Measurements from ENCODE around the gene POC1B.

Gene POC1B

DNA sequence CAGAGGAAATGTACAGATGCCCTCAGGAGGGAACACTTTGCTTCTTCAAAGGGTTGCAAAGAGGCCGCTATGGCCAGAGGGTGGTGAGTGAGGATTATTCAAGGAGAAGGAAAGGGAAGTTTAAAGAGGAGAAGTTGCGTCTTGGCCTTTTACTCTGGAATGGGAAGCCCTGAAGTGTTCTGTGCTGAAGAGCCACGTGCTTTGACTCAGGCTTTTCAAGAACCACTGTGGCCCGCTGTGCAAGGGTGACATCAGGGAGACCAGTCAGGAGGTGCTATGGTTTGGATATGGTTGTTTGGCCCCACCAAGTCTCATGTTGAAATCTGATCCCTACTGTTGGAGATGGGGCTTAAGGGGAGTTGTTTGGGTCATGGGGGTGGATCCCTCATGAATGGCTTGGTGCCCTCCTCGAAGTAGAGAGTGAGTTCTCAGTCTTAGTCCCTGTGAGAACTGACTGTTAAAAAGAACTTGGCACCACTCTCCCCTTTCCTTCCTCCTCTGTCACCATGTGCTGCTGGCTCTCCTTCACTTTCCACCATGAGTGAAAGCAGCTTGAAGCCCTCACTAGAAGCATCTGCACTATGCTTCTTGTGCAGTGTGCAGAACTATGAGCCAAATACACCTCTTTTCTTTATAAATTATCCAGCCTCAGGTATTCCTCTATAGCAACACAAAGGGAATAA is 107.5 kb downstream of the POC1B start:
- no peak for DNase-seq (ENCODE audit: low read depth)

DNA sequence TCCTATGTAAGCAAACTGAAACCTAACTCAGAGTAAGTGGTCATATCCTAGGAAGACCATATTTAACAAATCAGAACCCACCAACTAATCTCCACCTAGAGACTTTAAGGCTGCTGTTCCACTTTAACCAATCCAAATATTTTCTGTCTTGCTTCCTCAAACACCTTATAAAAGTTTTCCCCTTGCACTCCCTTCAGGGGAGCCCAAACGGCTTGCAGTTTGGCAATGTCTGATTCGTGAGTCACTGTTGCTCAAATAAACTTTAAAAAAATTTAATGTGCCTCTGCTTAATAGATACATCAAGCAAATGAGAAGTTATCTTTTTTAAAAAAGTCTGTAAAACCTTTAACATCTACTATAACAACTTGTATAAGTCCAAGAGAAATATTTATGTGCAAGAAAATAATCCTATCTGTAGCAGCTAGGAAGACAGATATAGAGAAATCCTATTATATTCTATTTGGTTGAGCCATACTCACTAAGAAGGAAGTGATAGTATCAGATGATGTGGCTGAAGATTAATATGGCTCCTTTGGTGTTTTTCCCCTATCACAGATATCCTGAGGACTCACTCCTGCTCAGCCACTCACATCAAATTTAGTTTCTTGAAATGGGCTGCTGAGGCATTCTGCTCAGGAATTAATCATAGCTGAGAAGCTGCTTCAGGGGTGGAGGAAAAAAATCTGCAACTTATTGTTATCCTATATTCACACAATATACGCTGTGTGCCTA is 108.4 kb downstream of the POC1B start:
- no peak for DNase-seq (ENCODE audit: low read depth)

DNA sequence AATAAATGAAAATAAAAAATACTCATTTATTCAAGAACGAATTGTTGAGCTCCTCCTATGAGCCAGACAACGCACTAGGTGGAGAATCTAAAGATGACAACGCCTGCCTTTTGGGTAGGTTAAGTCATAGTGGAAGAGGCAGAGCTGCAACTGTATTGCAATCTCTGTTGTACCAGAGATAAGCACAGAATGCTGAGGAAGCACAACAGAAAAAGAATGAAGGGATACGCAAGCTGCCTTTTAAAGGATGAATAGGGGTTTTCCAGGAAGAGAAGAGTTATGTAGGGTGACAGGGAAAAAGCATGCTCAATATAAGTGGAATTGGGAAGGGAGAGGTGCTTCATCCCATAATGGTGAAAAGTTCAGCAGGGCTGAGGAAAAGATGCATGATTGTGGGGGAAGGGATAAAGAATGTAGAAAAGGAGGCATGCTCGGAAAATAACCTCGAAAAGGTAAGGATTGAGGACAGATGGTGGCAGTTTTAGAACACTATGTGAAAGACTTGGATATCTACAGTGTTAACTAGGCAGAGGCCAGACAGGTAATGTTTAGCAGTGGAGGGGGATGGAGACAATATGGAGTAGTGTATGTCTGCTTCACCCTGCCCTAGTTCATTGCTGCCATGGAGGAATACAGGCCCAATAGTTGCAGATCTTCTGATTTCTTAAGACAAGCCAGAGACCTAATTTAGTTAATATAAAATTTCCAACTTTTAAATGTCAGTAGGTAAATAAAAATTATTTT is 109.6 kb downstream of the POC1B start:
- no peak for DNase-seq (ENCODE audit: low read depth)

DNA sequence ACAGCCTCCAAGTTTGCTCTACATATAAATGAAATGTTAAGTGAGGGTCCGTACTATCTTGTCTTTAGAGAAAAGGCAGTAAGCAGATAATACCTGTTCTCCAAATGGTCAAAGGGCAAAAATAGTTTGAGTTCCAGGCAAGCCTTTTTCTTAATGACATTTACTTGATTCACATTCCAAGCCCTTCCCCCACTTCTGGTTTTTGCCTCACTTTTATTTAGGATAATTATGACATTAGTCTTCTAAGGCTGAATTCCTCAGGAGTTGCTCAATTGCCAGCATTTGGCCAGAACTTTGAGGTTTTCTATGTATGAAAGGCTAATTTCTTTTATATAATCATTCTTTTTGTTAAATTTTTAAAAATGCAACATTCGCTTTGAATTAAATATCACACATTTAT is 111.0 kb downstream of the POC1B start:
- DNase-seq (ENCODE audit: low read depth): no peak

DNA sequence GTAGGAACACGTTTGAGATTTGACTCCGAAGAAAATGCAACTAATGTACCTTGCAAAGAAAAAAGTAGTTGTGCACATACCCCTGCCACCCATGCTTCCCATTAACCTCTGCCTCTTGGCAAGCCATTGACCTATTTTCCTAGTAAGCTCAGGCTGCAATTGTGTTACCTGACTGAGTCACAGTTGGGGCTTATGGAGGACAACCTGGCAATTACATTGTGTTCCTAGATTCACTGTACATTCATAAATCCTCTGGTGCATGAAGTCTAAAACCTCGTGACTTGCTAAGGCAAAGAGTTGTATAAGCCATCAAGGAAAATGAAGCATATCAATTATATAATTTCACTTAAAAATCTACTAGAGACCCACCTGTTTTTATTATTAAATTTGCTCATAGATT is 111.5 kb downstream of the POC1B start:
- no peak for DNase-seq (ENCODE audit: low read depth)

DNA sequence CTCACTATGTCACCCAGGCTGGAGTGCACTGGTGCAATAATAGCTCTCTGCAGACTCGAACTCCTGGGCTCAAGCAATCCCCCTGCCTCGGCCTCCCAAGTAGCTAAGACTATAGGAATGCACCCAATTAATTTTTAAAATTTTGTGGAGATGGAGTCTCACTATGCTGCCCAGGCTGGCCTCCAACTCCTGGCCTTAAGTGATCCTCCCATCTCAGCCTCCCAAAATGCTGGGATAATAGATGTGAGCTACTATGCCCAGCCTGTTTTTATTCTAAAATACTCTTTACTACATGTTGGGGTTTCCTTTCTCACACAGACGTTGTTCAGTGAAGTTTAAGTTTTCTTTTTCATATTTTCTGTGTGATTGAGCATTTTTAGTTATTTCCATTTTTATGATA is 112.6 kb downstream of the POC1B start:
- DNase-seq (ENCODE audit: low read depth): no peak

DNA sequence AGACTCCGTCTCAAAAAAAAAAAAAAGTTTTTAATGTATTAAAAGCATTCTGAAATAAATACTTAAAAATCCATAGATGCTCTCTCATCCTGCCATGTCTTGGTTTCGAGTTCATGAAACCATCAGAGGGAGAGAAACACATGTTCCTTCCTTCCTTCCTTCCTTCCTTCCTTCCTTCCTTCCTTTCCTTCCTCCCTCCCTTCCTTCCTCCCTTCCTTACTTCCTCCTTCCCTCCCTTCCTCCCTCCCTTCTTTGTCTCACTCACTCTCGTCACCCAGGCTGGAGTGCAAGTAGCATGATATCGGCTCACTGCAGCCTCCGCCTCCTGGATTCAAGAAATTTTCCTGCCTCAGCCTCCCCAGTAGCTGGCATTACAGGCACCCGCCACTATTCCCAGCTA is 113.2 kb downstream of the POC1B start:
- no peak for DNase-seq (ENCODE audit: low read depth)

DNA sequence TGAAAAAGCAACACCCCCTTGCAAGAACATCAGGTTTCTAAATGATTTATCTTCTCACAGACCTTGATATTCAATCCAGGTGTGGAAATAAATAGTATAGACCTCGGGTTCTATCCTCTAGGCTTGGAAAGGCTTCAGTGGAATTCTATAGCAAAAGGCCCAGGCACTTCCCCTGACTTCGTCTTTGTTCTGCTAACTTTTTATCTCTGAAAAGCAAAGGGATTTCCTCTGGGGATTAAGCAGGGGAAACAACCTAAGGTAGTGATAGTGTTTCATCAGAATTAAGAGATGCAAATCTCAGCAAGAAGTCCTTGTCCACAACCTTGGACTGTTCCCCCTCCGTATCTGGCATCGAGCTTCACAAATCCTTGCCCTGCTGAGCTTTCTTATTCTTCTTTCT is 114.0 kb downstream of the POC1B start:
- no peak for DNase-seq (ENCODE audit: low read depth)

DNA sequence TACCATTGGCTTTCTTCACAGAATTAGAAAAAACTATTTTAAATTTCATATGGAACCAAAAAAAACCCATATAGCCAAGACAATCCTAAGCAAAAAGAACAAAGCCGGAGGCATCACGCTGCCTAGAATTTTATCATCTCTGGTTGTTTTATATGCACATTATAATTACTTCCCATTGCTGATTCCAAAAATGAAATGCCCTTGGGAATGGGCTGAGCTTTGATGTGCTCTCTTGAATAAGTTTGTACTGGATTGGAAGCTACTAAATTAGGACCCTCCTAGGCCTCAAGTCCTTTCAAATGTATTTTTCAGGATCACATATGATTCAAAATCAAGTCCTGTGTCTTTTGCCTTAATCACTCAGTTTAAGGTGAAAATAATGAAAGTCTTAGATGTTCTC is 114.6 kb downstream of the POC1B start:
- DNase-seq (ENCODE audit: low read depth): no peak

DNA sequence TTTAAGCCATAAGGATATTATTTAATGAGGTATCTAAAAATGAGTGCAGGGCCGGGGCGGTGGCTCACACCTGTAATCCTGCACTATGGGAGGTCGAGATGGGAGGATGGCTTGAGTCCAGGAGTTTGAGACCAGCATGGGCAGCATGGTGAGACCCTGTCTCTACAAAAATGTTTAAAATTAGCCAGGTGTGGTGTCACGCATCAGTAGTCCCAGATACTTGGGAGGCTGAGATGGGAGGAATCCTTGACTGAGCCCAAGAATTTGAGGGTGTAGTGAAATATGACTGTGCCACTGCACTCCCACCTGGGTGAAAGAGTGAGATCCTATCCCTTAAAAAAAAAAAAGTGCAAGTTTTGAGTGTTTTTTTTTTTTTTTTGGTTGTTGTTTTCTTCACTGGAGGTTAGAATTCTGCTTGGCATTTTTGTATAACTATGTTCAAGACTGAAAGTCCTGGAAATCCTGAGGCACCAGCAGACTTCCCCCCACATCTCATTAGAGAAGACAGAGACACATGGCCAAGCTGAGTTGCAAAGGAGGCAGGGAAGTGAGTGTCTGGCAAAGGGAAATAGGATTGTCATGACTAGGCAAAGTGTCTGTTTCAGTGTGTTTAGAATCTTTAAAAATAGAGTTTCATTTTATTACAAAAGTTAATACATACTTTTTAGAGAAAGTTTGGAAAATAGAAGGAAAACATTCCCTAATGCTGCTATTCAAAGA is 120.1 kb downstream of the POC1B start:
- DNase-seq (ENCODE audit: low read depth): no peak

DNA sequence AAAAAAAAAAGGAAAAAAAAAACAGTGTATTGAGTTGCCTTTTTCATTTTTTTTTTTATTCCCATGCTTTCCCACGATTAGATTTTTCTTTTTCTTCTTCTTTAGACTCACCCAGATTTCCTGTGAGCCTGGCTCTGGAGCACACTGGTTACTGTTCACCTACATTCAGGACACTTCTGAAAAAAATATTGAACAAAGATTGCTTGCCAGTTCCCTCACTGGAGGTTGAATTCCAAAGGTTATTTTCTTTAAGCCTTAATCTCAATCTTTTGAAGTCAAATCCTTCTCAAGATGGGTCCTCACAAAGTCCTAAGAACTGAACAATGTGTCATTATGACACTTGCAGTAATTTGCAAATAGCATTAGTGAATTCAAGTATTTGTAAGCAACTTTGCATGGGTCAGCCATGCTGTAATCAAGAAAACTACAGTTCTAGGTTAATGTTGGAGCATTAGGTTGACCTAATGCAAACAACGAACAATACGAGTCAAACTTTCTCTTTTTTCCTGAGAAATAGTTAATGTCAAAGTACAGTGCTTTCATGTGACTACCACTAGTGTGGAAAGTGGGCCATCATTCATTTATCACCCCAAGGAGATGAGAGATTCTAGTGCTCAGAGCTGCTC is 124.3 kb downstream of the POC1B start:
- DNase-seq (ENCODE audit: low read depth): no peak

DNA sequence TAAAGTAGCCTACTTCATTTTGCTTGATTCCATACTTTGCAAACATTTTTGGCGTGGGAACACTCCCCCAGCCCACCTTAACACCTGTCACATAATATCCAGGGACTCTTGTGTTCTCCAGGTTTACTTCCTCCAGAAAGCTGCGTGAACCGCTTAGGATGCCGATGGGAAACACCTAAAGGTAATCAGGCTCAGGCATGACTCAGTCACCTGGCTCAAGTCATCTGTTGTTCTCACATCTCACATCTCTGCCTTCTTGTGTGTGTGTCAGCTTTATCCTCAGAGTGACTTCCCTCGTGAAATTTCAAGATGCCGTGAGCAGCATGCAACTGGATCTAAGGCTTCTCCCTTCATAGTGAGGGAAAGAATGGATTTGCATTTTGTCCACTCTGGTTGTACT is 125.4 kb downstream of the POC1B start:
- no peak for DNase-seq (ENCODE audit: low read depth)

DNA sequence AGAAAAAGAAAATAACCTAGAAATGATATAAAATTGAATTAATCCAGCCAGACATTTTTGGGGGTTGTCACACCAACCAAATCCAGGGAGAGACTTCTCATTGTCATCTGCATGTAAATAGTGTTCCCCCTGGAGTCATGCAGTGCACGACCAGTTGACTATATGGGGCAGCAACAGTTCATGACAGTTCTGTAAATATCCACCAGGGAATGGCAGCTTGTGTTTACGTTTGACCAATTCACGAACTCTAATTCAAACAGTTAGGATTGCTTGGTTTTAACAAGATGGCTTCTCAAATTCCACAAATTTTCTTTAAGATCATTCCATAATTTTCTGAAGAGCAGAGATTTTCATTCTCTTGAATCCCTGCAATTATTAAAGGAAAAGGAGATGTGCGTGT is 130.1 kb downstream of the POC1B start:
- no peak for DNase-seq (ENCODE audit: low read depth)

DNA sequence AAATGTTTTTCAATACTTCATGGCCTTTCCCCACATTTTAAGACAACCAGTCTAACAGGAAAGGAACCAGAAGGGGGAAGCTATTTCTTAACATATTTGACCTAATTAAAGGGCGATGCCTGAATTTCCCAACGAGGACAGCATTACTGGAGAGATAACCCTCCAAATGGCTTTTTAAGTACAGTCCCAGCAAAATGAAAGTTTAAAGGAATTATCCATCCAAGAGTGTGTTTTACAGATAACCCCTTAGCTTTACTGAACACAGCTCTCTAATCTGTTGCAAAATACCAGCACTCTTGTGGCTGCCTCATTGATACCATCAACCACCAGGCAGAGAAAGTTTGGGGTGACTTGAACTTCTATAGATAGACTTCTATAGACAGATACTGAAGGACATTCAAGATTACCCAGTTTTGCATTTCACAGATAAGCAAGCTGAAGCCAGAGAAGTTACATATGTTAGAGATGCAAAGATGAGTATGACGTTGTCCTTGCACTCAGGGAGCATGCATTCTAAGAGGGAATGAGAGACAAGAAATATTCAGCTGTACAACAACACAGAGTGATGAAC is 132.2 kb downstream of the POC1B start:
- no peak for DNase-seq (ENCODE audit: low read depth)

DNA sequence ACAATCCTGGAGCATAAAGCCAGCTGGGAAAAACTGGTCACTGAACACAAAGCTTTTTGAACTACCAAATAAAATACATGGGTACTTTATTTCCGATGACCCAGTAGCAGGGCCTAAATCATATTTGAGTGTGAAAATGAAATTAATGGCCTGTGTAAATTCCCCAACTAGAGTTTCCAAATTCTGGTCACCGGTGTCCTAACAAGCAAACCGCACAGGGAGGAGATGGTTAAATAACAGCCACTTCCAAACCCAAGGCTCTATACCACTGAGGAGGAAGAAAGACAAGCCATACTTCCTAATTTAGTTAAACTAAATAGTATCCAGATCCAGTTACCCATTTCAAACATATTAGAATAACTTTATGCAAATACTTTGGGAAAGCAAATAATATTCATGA is 133.5 kb downstream of the POC1B start:
- DNase-seq (ENCODE audit: low read depth): no peak

DNA sequence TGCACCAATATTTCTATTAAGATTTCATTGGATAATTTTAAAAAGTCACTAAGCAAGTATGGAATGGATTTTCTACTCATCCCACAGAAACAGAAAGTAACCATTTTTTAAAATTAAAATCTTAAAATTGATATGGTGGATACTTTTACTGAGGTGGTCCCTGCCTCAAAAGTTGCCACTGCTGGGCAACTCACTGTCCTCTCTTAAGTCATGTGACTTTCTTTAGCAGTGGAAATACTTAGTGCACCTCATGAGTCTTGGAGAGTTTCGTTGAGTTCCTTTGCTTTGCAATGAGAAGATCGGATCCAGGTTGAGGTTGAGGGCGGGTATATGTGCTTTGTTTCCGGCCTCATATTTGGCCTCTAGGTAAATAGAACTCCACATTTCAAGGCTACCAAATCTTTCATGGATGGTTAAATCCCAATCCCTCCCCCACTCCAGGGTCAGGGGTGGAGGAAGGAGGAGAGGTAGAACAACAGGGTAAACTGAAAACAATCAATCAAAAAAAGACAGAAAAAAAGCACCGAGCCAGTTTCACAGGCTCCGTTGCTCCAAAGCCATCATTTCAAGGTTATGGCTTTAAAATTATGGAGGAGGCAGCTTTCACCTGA is 134.0 kb downstream of the POC1B start:
- DNase-seq (ENCODE audit: low read depth): no peak

DNA sequence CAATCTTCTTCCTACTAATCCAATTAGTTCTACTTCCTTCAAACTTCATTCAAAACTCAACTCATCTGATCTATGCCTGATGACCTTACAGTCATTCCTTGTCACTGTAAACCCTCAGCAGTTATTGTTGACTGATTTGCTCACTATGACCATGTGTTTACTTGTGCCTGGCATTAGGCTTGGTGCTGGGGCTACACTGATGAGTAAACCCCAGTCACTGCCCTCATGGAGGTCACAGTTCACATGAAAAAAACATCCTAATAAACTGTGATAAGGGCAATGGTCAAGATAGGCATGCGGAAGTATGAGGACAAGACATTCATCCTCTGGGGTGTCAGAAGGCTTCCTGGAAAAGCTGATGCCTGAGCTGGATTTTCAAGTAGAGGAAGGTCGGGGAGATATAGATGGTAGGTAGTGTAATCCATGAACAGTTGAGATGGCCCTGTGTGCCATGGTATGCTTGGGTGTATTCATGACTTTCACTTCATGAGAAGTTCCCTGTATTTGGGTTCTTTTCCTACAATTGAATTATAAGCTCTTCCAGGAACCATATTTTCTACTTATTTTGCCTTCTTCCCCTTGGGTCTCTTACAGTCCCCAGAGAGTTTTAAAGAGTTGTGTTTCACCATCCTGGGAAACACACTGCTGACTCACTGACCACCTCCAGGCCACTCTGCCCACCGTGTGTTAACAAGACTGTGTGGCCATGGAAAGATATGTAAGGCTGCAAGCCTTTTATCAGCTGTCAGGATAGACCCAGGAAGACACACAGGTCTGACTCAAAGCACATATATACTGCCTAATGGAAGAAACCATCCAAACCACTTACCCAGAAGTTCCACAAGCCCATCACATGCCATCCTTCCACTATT is 134.8 kb downstream of the POC1B start:
- no peak for DNase-seq (ENCODE audit: low read depth)

DNA sequence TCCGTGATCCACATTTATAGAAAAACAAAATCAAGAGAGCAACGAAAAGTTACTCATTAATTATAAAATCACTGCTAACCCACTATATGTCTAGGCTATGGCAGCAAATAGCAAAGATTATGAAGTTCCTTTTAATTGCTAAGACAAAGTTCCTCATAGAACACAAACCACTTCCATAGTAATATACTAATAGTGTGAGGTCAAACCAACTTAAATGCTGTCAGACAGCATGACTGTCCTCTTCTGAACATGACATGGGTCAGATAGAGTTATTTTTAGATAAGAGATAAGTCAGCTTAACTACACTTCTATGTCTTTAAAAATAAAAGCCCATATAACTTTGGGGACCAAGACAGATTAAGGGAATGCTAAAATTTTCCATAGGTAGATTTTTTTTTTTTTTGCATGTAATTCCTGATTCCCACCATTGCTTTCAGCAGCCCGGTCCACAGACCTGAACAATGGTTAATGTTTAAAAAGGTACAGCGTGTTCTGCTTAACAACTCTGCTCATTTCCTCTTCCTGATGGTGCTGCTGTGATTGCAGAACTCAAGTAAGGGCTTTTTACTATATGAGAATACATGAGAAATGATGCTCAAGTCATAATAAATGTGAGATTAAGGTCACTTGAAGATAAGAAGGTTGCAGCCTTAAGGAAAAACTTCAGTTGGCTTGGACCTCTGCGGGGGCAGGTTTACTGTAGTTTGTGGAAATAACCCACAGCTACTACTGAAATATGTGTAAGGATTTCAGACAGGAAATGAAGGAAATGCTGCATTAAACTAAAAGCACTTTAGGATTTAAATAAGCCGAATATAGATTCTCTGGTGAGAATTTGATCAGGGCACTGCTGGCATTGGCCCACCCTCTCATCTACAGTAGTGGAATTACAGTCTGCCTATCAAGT is 135.8 kb downstream of the POC1B start:
- DNase-seq (ENCODE audit: low read depth): no peak

DNA sequence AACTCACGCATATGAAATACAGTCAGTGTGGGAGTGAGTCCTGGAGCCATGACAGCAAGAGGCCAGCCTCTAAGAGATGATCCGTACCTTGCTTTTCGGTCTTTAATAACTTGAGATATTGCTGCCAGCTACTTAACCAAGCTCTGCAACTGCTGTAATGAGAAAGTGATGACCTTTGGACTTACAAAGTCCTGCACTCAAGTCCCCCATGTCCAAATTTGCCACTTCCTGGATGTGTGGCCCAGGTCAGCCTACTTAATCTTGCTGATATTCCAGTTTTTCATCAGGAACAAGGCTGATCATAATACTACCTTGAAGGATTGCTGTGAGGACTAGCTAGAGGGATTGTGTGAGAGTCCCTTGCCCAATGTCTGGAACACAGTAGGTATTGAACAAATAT is 139.7 kb downstream of the POC1B start:
- no peak for DNase-seq (ENCODE audit: low read depth)

Data from stimulated activated CD8-positive, alpha-beta memory T cell treated with anti-CD3 and anti-CD28 coated beads, Interleukin-15, amount 100 ng/mL, for 24 hours (primary cell).